ENCODE measurements around the gene MPHOSPH10.

DNA sequence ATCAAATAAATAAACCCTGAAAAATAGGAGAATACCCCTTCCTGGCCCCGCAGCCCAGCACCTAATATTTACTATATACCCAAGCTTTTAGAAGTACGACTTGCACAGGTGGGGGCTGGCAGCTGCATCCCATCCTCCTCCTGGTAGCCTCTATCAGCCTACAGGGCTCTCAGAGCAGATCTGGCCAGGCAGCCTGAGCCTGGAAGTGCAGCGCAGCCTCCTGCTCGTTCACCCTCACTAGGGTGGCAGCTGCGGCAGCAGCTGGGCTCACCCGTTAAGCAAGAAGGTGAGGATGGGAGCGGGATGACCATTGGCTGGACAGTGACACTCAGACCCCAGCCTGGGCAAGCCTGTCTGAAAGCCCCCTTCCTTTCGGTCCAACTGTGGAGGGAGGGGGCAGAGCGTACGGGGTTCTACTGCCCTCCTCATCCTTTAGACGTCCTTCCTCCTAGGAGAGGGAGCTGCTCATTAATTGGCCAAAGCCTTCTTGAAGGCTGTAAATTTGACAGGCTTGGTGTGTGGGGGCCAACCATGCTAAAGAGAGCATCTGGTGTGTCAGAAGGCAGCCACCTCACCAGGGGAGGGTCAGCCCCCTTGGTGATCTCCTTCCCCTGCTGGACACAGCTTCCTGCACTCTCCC is 23.3 kb downstream of the MPHOSPH10 start:
- no peak for TF ChIP-seq SIN3A (IDR thresholded peaks at IDR 0.05; ENCODE audit: borderline replicate concordance, insufficient read depth, low read length)
- no peak for TF ChIP-seq POLR2AphosphoS5 (IDR thresholded peaks at IDR 0.05; ENCODE audit: low read depth, low read length)
